HL-60/S4 treated with phorbol 12-myristate 13-acetate at 8.2 ng/mL for 4 days and 3 days (cell line): ENCODE measurements around the gene RTEL1.
"Not testable (repeated sequence)": the region's sequence is repeated elsewhere in the genome, so short reads cannot be mapped to it uniquely, and the experiment has no call there.

ENCODE experiments used
- in situ Hi-C: fragments of 300-500 bp; cut with MboI; formaldehyde crosslinking; loops from 2 replicates; pipeline ENCODE4 v1.15.0; 2022; ENCODE audit warnings: low sequenced_read_pairs

Gene RTEL1

GRCh38 chr20:63712191-63712590 is 54.1 kb downstream of the RTEL1 start:
- in situ Hi-C loops = no loop called here

DNA sequence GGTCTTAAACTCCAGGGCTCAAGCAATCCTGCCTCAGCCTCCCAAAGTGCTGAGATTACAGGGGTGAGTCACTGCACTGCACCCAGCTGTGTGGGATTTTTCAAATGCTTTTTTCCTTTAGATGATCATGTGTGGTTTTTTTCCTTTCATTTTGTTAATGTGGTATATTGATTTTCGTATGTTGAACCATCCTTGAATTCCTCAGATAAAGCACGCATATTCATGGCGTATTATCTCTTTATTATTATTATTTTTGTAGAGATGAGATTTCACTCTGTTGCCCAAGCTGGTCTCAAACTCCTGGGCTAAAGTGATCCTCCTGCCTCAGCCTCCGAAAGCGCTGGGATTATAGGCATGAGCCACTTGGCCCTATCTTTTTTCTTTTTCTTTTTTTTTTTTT is 56.7 kb downstream of the RTEL1 start:
- in situ Hi-C loops = no loop called here

- in situ Hi-C loops = no loop called here
These were observed 60.9 kb downstream of the RTEL1 start for GRCh38 chr20:63718996-63719395.

- in situ Hi-C loops = not testable (repeated sequence)
These were observed 65.0 kb downstream of the RTEL1 start for GRCh38 chr20:63722967-63723622.

DNA sequence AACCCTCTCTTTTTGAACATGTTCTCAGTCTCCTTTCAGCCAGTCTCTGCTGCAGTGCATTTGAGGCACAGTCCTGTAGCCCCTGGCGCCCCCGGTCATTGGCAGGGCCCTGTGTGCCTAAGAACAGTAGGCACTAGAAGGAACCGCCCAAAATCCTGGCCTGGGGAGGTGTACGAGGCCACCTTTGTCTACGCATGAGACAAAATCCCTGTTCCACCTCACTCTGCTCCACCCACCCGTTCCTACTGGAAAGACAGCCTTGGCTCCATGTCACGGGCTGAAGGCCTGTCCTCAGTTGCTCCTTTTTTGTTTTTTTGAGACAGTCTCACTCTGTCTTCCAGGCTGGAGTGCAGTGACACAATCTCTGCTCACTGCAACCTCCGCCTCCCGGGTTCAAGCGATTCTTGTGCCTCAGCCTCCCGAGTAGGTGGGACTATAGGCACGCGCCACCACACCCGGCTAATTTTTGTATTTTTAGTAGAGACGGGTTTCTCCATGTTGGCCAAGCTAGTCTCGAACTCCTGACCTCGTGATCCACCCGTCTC is 72.1 kb downstream of the RTEL1 start:
- in situ Hi-C loops = not testable (repeated sequence)

DNA sequence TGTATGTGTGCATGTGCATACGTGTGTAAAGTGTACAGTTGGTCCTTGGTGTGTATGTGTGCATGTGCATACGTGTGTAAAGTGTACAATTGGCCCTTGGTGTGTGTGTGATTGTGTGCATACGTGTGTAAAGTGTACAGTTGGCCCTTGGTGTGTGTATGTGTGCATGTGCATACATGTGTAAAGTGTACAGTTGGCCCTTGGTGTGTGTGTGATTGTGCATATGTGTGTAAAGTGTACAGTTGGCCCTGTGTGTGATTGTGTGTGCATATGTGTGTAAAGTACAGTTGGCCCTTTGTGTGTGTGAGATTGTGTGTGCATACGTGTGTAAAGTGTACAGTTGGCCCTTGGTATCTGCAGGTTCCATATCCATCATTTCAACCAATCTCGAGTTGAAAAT is 73.3 kb downstream of the RTEL1 start:
- in situ Hi-C loops = no loop called here

GRCh38 chr20:63732118-63733095 is 74.3 kb downstream of the RTEL1 start:
- in situ Hi-C loops = no loop called here

DNA sequence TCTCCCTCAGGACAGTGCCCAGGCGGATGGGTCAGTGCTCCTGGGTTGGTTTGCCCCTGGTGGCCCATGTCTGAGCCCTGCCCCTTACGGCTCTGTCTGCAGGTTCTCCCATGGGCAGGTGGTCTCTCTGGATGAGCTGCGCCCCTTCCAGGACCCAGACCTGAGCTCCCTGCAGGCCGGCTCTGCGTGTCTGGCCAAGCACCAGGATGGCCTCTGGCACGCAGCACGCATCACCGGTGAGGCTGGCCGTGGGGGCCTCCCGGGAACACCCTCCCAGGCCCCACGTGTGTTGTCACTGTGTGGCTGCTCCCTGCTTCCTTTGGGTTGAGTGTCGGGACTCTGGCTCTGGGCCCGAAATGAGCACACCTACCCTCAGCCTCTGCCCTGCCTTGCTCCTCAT is 75.0 kb downstream of the RTEL1 start:
- in situ Hi-C loops = no loop called here

DNA sequence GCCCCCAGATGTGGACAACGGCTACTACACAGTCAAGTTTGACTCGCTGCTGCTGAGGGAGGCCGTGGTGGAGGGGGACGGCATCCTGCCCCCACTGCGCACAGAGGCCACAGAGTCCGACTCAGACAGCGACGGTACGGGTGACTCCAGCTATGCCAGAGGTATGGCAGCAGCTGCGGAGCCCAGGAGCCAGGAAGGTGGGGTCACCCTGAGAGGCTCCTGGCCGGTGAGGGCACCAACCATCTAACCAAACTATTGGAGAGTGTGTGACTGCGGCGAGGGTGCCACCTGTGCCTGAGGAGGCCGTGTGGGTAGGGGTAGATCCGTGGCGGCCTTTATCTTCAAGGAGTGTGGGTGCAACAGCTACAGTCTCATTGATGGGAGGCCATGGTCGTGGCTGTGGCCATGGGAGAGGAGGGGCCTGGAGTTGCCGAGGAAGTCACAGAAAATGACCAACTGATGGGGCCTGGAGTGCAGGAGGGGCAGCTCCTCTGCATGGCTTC is 75.5 kb downstream of the RTEL1 start:
- in situ Hi-C loops = no loop called here

DNA sequence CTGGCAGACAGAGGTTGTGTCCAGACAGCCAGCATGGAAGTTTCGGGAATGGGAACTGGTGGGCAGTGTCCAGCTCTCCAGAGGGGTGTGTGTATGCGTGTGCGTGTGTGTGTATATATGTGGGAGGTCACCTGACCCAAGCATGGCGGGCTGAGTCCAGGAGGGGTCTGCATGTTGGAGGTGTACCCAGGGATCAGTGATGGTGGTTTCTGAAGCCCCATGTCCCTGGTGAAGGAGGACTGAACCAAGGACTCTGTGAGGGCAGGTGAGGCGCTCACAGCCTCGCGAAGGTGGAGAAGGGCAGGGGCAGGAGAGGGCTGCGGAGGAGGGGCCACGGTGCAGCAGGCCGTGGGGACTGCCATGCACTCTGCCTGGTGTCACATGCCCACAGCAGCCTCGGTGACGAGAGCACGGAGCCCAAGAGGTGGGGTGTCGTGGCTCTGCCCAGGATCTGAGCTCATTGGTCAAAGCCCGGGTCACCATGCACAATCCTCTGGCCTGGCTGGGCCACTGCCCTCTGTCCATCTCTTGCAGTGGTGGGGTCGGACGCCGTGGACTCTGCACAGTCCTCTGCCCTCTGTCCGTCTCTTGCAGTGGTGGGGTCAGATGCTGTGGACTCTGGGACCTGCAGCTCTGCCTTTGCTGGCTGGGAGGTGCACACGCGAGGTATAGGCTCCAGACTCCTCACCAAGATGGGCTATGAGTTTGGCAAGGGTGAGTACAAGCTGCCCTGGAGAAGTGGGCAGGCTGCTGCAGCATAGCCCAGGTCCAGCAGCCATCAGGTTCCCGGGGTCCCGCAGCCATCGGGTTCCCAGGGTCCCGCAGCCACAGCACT is 76.2 kb downstream of the RTEL1 start:
- in situ Hi-C loops = no loop called here

DNA sequence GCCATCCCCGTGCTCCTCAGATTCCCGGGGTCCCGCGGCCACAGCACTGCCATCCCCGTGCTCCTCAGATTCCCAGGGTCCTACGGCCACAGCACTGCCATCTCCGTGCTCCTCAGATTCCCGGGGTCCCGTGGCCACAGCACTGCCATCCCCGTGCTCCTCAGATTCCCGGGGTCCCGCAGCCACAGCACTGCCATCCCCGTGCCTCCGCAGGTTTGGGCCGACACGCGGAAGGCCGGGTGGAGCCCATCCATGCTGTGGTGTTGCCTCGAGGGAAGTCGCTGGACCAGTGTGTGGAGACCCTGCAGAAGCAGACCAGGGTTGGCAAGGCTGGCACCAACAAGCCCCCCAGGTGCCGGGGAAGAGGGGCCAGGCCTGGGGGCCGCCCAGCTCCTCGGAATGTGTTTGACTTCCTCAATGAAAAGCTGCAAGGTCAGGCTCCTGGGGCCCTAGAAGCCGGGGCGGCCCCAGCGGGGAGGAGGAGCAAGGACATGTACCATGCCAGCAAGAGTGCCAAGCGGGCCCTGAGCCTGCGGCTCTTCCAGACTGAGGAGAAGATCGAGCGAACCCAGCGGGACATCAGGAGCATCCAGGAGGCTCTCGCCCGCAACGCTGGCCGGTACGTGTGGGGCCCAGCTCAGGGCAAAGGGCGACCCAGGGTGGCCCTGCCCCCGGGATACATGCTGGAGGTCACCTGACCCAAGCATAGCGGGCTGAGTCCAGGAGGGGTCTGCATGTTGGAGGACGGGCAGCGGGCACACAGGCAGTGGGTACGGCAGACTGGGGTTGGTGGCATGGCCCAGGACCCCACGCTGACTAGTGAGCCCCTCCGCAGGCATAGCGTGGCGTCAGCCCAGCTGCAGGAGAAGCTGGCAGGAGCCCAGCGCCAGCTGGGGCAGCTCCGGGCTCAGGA is 77.1 kb downstream of the RTEL1 start:
- in situ Hi-C loops = no loop called here

DNA sequence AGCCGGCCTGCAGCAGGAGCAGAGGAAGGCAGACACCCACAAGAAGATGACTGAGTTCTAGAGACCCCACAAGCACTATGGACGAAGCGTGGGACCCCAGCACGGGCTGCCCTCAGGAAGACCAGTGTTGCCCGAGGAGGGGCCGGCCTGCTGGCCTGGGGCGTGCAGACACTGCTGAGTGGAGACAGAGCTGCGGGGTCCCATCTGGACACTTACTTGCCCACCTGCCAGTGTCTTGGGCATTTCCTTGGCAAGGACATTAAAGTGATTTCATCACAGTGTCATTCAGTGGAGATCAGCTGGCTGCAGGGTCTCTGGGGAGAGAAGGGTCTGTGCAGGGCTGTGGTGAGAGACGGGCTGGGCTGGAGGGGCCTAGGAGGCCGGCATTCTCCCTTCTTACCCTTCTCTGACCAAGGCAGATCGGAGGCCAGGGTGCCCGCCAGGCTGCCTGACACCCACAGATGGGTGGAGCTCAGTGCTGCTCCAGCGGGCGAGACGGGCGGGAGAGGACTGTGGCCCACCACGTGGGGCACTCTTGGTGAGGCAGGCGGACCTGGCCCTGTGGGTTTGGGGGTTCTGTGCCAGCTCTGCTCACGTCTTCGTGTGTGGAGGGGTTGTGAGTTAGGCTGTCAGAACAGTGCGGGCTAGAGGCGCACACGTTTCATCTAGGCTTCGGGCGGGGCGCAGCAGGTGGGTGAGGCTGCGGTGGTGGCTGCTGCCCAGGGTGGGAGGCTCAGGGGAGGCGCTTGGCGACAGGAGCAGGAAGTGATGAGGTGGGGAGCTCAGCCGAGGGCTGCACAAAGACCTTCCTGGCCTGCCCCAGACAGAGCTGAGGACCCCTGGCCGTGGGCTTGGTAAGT is 78.0 kb downstream of the RTEL1 start, which contains the start of gene LIME1:
Gene LIME1 (plus strand): TSS at position 806 of the 860 bp plus-strand sequence. CDS start 886 bp downstream, outside the sequence.
- in situ Hi-C loops = no loop called here

- in situ Hi-C loops = no loop called here
These were observed 79.0 kb downstream of the RTEL1 start for GRCh38 chr20:63736893-63737694.

- in situ Hi-C loops = no loop called here
These were observed 79.5 kb downstream of the RTEL1 start for GRCh38 chr20:63737695-63737944.

DNA sequence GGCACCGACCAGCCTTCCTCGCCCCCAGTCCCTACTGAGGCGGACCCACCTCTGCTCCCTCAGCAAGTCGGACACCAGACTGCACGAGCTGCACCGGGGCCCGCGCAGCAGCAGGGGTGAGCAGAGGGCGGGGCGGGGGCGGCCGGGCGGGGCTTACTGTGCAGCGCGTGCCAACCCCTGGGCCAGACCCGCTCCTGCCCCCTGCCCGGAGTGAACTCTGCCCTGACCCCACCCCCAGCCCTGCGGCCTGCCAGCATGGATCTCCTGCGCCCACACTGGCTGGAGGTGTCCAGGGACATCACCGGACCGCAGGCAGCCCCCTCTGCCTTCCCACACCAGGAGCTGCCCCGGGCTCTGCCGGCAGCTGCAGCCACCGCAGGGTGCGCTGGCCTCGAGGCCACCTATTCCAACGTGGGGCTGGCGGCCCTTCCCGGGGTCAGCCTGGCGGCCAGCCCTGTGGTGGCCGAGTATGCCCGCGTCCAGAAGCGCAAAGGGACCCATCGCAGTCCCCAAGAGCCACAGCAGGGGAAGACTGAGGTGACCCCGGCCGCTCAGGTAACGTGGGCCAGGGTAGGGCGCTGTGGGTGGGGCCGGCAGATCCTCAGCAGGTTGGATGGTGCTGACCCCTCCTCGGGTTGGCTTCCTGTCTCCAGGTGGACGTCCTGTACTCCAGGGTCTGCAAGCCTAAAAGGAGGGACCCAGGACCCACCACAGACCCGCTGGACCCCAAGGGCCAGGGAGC is 80.0 kb downstream of the RTEL1 start:
- in situ Hi-C loops = no loop called here

- in situ Hi-C loops = no loop called here
These were observed 80.6 kb downstream of the RTEL1 start for GRCh38 chr20:63738687-63739129.
